ENCODE data around the gene UBE2QL1. TPM values are rescaled to one million over a fixed set of nuclear protein-coding genes. Genes with fewer than 3 reads are reported as not detected.

The UBE2QL1 gene
- total RNA-seq, 1 donor from 2014 or later: 0.17 TPM

DNA sequence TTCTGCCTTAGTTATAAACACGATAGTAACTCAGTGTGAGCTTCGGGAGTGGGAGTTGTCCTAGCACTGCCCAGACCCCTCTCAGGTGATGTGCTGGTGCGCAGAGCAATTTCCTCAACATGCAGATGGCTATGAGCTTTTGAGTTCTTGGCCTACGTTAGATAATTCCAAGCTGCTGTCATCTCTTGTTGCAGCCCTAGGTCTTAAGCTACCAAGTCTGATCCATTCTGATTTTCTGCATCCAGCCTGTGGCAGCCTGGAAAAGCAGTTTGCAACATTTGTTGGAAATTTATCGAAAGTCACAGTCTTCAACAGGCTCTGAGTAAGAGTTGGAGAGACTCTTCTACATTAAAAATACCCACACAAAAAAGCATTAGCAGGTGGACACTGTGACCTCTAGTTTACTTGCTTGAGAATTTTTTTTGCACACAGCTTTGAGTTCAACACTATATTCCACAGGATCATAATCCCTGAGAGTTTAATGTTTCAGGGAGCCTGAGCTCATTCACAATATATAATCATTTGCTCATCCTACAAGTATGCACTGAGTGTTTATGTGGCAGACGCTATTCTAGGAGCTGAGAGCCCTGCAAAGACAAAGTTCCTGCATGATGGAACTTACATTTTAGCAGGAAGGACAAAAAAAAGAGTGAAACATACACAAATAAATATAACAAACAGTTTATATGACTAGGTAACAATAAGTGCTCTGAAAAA lies 91.6 kb downstream of the UBE2QL1 start:
- Histone ChIP-seq H3K27me3 (ENCODE audit: control insufficient read depth, insufficient read depth, low read length) (no peaks in the 10 kb centered on the region), H3K36me3 (ENCODE audit: control insufficient read depth, insufficient read depth, low read length) (no peaks in the 10 kb centered on the region), H3K4me3 (ENCODE audit: low read depth, low read length) (no peak overlapping the region)
- no peak for DNase-seq (ENCODE audit: low read depth)
- TF ChIP-seq, protein P1, sequence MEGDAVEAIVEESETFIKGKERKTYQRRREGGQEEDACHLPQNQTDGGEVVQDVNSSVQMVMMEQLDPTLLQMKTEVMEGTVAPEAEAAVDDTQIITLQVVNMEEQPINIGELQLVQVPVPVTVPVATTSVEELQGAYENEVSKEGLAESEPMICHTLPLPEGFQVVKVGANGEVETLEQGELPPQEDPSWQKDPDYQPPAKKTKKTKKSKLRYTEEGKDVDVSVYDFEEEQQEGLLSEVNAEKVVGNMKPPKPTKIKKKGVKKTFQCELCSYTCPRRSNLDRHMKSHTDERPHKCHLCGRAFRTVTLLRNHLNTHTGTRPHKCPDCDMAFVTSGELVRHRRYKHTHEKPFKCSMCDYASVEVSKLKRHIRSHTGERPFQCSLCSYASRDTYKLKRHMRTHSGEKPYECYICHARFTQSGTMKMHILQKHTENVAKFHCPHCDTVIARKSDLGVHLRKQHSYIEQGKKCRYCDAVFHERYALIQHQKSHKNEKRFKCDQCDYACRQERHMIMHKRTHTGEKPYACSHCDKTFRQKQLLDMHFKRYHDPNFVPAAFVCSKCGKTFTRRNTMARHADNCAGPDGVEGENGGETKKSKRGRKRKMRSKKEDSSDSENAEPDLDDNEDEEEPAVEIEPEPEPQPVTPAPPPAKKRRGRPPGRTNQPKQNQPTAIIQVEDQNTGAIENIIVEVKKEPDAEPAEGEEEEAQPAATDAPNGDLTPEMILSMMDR (IDR thresholded peaks at IDR 0.05; ENCODE audit: insufficient read depth, low read length, poor library complexity, severe bottlenecking): no peak

DNA sequence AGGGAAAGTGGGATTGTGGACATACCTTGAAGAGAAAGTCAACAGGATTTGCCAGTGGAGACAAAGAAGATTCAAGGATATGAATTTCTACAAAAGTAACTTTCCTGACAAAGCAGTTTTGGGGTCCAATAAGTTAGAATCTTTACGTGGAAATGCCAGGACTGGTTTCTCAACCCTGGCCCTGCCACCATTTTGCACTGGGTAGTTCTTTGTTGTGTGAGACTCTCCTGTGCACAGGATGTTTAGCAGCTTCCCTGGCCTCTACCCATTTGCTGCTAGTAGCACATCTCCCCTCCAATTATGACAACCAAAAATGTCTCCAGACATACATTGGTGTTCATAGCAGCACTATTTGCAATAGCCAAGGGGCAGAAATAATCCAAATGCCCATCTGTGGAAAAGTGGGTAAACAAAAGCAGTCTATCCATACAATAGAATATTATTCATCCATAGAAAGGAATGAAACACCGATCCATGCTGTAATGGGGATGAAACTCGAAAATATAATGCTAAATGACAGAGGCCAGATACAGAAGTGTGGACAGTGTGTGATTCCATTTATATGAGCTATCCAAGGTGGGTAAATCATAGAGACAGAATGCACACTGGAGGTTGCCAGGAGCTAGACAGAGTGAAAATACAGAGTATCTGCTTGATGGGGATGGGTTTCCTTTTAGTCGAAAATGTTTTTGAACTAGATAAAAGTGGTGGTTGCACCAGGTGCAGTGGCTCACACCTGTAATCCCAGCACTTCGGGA lies 92.8 kb downstream of the UBE2QL1 start:
- no peak for DNase-seq (ENCODE audit: low read depth)

DNA sequence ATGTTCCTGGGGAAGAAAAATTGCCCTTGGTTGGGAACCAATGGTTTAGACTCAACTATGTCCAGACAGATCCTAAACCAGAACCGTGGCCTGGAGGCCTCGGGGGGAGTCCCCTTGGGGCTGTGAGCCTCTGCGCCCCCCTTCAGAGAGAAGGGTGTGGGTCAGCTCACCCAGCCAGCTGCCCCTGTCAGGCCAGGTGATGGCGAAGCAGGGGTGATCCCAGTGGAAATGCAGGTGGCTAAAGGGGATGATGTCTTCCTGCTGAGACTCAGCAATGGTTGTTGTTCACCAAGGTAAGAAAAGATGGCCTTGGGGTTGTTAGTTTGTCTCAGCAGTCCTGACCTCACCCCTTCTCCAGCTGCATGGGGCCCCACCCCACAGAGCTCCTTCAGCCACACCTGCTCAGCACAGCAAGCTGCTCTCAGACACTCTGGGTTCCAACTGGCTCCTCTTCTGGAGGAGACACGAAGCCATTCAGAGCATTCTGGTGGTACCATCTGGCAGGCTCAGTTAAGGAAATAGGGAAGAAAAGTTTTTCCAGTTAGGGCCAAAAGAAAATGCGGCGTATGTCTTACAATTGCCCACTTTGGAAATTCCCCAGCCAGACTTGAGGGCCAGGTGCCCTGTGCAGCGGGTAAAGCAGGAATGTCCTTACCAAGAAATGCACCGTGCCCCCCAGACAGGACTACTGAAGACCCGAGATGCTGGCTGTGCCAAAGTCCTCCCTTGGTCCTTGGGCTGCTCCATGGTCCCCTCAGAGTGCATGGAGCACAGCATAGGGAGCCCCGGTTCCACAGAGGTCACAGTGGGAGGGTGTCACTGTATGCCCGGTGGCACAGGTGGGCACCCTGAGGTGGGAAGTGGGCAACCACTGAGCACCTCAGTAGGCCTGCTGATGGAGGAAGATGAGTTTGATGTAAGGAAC lies 94.0 kb downstream of the UBE2QL1 start:
- H3K4me3 ChIP-seq (ENCODE audit: low read depth, low read length): no peak overlapping the region
- DNase-seq (ENCODE audit: low read depth): no peak
- no peaks in the 10 kb centered on the region for H3K27me3 ChIP-seq (ENCODE audit: control insufficient read depth, insufficient read depth, low read length)
- no peaks in the 10 kb centered on the region for H3K36me3 ChIP-seq (ENCODE audit: control insufficient read depth, insufficient read depth, low read length)
- TF ChIP-seq, protein P1 (IDR thresholded peaks at IDR 0.05; ENCODE audit: insufficient read depth, low read length, poor library complexity, severe bottlenecking): no peak

More for the DNA sequence above, 92.8 kb downstream of the UBE2QL1 start:
- Histone ChIP-seq H3K36me3 (ENCODE audit: control insufficient read depth, insufficient read depth, low read length) (no peaks in the 10 kb centered on the region), H3K27me3 (ENCODE audit: control insufficient read depth, insufficient read depth, low read length) (no peaks in the 10 kb centered on the region), H3K4me3 (ENCODE audit: low read depth, low read length) (no peak overlapping the region)
- TF ChIP-seq, protein P1 (IDR thresholded peaks at IDR 0.05; ENCODE audit: insufficient read depth, low read length, poor library complexity, severe bottlenecking): no peak

DNA sequence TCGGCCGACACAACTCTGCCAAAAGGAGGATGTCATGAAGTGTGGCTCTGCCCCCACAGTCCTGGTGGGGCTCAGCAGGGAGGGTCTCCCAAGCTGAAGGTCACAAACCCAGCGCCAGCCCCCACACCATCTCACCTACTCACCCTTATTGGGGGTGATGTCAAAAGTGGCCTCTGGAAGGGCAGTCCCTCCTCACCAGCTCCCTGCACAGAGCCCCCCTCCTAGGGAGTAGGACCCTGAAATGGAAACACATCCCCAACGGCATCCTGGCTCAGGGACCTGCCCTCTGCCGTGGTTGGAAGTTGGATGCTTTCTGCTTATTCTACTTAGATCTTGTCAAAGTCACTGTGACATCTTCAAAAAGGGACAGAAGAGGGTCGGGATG lies 94.7 kb downstream of the UBE2QL1 start:
- Histone ChIP-seq H3K36me3 (ENCODE audit: control insufficient read depth, insufficient read depth, low read length) (no peaks in the 10 kb centered on the region), H3K27me3 (ENCODE audit: control insufficient read depth, insufficient read depth, low read length) (no peaks in the 10 kb centered on the region), H3K4me3 (ENCODE audit: low read depth, low read length) (no peak overlapping the region)
- DNase-seq (ENCODE audit: low read depth): no peak
- TF ChIP-seq, protein P1 (IDR thresholded peaks at IDR 0.05; ENCODE audit: insufficient read depth, low read length, poor library complexity, severe bottlenecking): no peak

DNA sequence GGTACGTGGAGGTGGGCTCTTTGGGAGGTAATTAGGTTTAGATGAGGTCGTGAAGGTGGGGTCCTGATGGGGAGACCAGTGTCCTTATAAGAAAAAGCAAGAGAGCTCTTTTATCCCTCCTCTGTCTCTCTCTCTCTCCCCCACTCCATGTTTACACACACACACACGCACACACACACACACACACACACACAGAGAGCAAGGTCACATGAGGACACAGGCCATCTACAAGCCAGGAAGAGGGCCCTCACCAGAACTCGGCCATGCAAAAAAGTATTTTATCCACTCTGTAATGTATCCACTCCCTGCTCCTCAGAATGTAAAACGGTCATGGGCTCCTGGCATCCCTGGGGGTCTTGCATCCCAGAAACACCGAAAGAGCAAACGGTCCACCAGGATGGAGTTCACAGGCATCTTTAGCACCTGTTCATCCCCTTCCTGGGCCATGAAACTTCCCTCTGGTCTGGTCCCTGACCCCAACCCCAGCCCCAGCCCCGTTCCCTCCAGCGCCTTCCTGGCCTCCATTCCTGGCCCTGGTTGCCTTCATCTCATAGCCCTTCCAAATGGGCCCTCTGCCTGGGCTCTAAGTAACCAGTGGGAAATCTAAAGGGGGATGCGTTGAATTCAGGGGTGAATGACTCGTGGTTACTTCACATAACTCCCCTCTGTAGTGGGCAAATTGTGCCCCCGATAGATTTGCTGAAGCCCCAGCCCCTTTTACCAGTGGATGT lies 95.3 kb downstream of the UBE2QL1 start:
- TF ChIP-seq, protein P1 (IDR thresholded peaks at IDR 0.05; ENCODE audit: insufficient read depth, low read length, poor library complexity, severe bottlenecking): no peak
- no peaks in the 10 kb centered on the region for H3K27me3 ChIP-seq (ENCODE audit: control insufficient read depth, insufficient read depth, low read length)
- DNase-seq (ENCODE audit: low read depth): no peak
- no peak overlapping the region for H3K4me3 ChIP-seq (ENCODE audit: low read depth, low read length)
- no peaks in the 10 kb centered on the region for H3K36me3 ChIP-seq (ENCODE audit: control insufficient read depth, insufficient read depth, low read length)
